Smooth muscle cell (in vitro differentiated cells): ENCODE measurements around the gene ALOX5. TPM values are rescaled to one million over a fixed set of nuclear protein-coding genes. Genes with fewer than 3 reads are reported as not detected.

Experiments
- DNase-seq: peaks from one replicate; lab custom pipeline; 2025; ENCODE audit not compliant: unreplicated experiment; lab: John Stamatoyannopoulos, UW
- H2AFZ ChIP-seq: fragments of 200-600 bp; sonication (generic); 2 replicates; pipeline ENCODE4 v1.6.0; 2016; ENCODE audit warnings: antibody characterized with exemption, low read depth, mild to moderate bottlenecking
- H3F3A ChIP-seq: fragments of 200-600 bp; sonication (generic); 2 replicates; pipeline ENCODE4 v1.6.0; 2017; ENCODE audit warnings: antibody characterized with exemption, low read depth
- H3K27ac ChIP-seq: fragments of 200-600 bp; sonication (generic); 2 replicates; pipeline ENCODE4 v1.5.1; 2016; ENCODE audit warnings: low read depth, mild to moderate bottlenecking
- H3K27me3 ChIP-seq: fragments of 200-600 bp; sonication (generic); 2 replicates; pipeline ENCODE4 v1.6.1; 2016; ENCODE audit warnings: low read depth, mild to moderate bottlenecking
- H3K36me3 ChIP-seq: fragments of 200-600 bp; sonication (generic); 2 replicates; pipeline ENCODE4 v1.5.1; 2016; ENCODE audit warnings: low read depth
- H3K4me1 ChIP-seq: fragments of 200-600 bp; sonication (generic); 2 replicates; pipeline ENCODE4 v1.5.1; 2016; ENCODE audit warnings: low read depth
- H3K4me2 ChIP-seq: fragments of 200-600 bp; sonication (generic); 2 replicates; pipeline ENCODE4 v1.6.0; 2016; ENCODE audit warnings: mild to moderate bottlenecking
- H3K4me3 ChIP-seq: fragments of 200-600 bp; sonication (generic); 2 replicates; pipeline ENCODE4 v1.5.1; 2016; ENCODE audit warnings: mild to moderate bottlenecking
- H3K79me2 ChIP-seq: fragments of 200-600 bp; sonication (generic); 2 replicates; pipeline ENCODE4 v1.6.0; 2016; ENCODE audit warnings: low read depth, mild to moderate bottlenecking
- H3K9ac ChIP-seq: fragments of 200-600 bp; sonication (generic); 2 replicates; pipeline ENCODE4 v1.6.0; 2016; ENCODE audit warnings: low read depth
- H3K9me3 ChIP-seq: fragments of 200-600 bp; sonication (generic); replicated peaks from 2 replicates; pipeline ENCODE4 v1.5.1; 2016; ENCODE audit warnings: low read depth
- H4K20me1 ChIP-seq: fragments of 200-600 bp; sonication (generic); 2 replicates; pipeline ENCODE4 v1.6.0; 2016; ENCODE audit warnings: low read depth
- CTCF ChIP-seq: fragments of 200-600 bp; sonication (generic); IDR thresholded peaks from 2 replicates; pipeline ENCODE4 v1.5.1; 2017; ENCODE audit warnings: borderline replicate concordance, mild to moderate bottlenecking, antibody characterized with exemption; ENCODE audit not compliant: insufficient read depth, poor library complexity, severe bottlenecking
- WGBS: methylation state at CpG from one replicate; pipeline ENCODE4 v1.1.7; 2016; ENCODE audit warnings: low lambda C conversion rate; 5-methylcytosine and 5-hydroxymethylcytosine counted together
- polyA plus RNA-seq: library from polyadenylated mRNA; unstranded; fragments of >200 nt; fragmentation: Nextera tagmentation; extraction: Ambion mirVana; gene quantifications from 2 replicates; pipeline ENCODE4 v1.2.1, GENCODE V29; 2016
- total RNA-seq: library from RNA; depleted of rRNA; stranded (reverse); fragments of >200 nt; gene quantifications from 2 replicates; pipeline ENCODE4 v1.2.3, GENCODE V29; 2014

The ALOX5 gene
- total and polyA plus RNA-seq, 2 experiments from 2014 or later: 0.18 TPM; not detected in 1

GRCh38 chr10:45428611-45429510 lies 54.8 kb downstream of the ALOX5 start:
- H3K9me3 ChIP-seq: no peaks in the 10 kb centered on the region
- H3K27ac ChIP-seq: no peak overlapping the region
- no peaks in the 10 kb centered on the region for H3K4me1 ChIP-seq
- no peak overlapping the region for H3K4me2 ChIP-seq
- H3K79me2 ChIP-seq: no peaks in the 10 kb centered on the region
- TF ChIP-seq CTCF: no peak
- 91% methylated on average over 10 of the region's 10 CpGs for WGBS
- no peak overlapping the region for H3K9ac ChIP-seq
- H3K4me3 ChIP-seq: no peak overlapping the region
- H3F3A ChIP-seq: no peaks in the 10 kb centered on the region
- H2AFZ ChIP-seq: no peak overlapping the region
- no peaks in the 10 kb centered on the region for H4K20me1 ChIP-seq
- H3K27me3 ChIP-seq: no peaks in the 10 kb centered on the region
- DNase-seq: no peak
- H3K36me3 ChIP-seq: no peaks in the 10 kb centered on the region

- no peaks in the 10 kb centered on the region for H3K27me3 ChIP-seq
- H4K20me1 ChIP-seq: no peaks in the 10 kb centered on the region
- no peaks in the 10 kb centered on the region for H3K36me3 ChIP-seq
- no peak overlapping the region for H3K4me3 ChIP-seq
- no peak for TF ChIP-seq CTCF
- no peaks in the 10 kb centered on the region for H3F3A ChIP-seq
- no peak overlapping the region for H3K4me2 ChIP-seq
- H3K79me2 ChIP-seq: no peaks in the 10 kb centered on the region
- no peak for DNase-seq
- H3K4me1 ChIP-seq: no peaks in the 10 kb centered on the region
- H3K9me3 ChIP-seq: no peaks in the 10 kb centered on the region
- no peak overlapping the region for H3K27ac ChIP-seq
- WGBS: 76% methylated on average over 2 of the region's 2 CpGs
- no peak overlapping the region for H3K9ac ChIP-seq
- no peak overlapping the region for H2AFZ ChIP-seq
Observed at GRCh38 chr10:45429790-45430189, 55.8 kb downstream of the ALOX5 start.

GRCh38 chr10:45432113-45432512 lies 58.1 kb downstream of the ALOX5 start:
- Histone ChIP-seq H4K20me1 (no peaks in the 10 kb centered on the region), H2AFZ (no peak overlapping the region), H3K9me3 (no peaks in the 10 kb centered on the region), H3K4me3 (no peak overlapping the region), H3F3A (no peaks in the 10 kb centered on the region), H3K36me3 (no peaks in the 10 kb centered on the region), H3K27me3 (no peaks in the 10 kb centered on the region), H3K4me1 (no peaks in the 10 kb centered on the region), H3K9ac (no peak overlapping the region), H3K4me2 (no peak overlapping the region), H3K79me2 (no peaks in the 10 kb centered on the region), H3K27ac (no peak overlapping the region)
- no peak for DNase-seq
- 93% methylated on average over 2 of the region's 2 CpGs for WGBS
- no peak for TF ChIP-seq CTCF
